Natural killer cell (primary cell): Measurements from ENCODE around the gene GYG2. TPM values are rescaled to one million over a fixed set of nuclear protein-coding genes. Genes with fewer than 3 reads are reported as not detected.
A peak's percentile ranks its signal among the peaks of the same experiment; 100 is the strongest.
"Not testable (repeated sequence)": the region's sequence is repeated elsewhere in the genome, so short reads cannot be mapped to it uniquely, and the experiment has no call there.

Experiments used
- ATAC-seq, 3 donors: fragments of 150-1000 bp in 2 of 3; fragments of 200-7000 bp in 1 of 3; cut with Tn5 transposase; 1 replicate in 1 of 3; 2 replicates in 2 of 3; pipeline ENCODE4 v1.10.0; 2021; ENCODE audit warnings: mild to moderate bottlenecking in 2 of 3, moderate library complexity in 2 of 3
- DNase-seq, 2 donors: peaks; one replicate each; pipeline versions ENCODE4 v3.0.0 to v3.0.0-alpha.2; 2013 to 2021; ENCODE audit warnings: mixed read lengths in 1 of 2
- H3K27ac ChIP-seq: one replicate; pipeline ENCODE4 v1.5.1; 2013; ENCODE audit warnings: mild to moderate bottlenecking, low read length
- H3K27me3 ChIP-seq: one replicate; pipeline ENCODE4 v1.6.1; 2013; ENCODE audit warnings: low read length; ENCODE audit not compliant: control insufficient read depth, insufficient read depth
- H3K36me3 ChIP-seq: one replicate; pipeline ENCODE4 v1.6.1; 2013; ENCODE audit warnings: low read length; ENCODE audit not compliant: control insufficient read depth, insufficient read depth
- H3K4me1 ChIP-seq: one replicate; pipeline ENCODE4 v1.6.1; 2013; ENCODE audit warnings: low read length; ENCODE audit not compliant: control insufficient read depth, insufficient read depth
- H3K4me3 ChIP-seq: one replicate; pipeline ENCODE4 v1.5.1; 2013; ENCODE audit warnings: low read length
- H3K9me3 ChIP-seq: one replicate; pipeline ENCODE4 v1.6.1; 2013; ENCODE audit warnings: low read length; ENCODE audit not compliant: control insufficient read depth, insufficient read depth
- H3K27ac Mint-ChIP-seq, 2 donors: one replicate each; pipeline ENCODE4 v1.8.0; 2022; ENCODE audit warnings: mild to moderate bottlenecking in 2 of 2, mixed read lengths in 2 of 2, moderate library complexity in 1 of 2
- H3K27me3 Mint-ChIP-seq, 2 donors: one replicate each; pipeline ENCODE4 v1.8.0; 2022; ENCODE audit warnings: low read depth in 2 of 2, mixed read lengths in 2 of 2
- H3K36me3 Mint-ChIP-seq: one replicate; pipeline ENCODE4 v1.8.0; 2022; ENCODE audit warnings: mixed read lengths
- H3K4me1 Mint-ChIP-seq, 2 donors: one replicate each; pipeline ENCODE4 v1.8.0; 2022; ENCODE audit warnings: mixed read lengths in 2 of 2
- H3K4me3 Mint-ChIP-seq: one replicate; pipeline ENCODE4 v1.8.0; 2022; ENCODE audit warnings: mild to moderate bottlenecking, moderate library complexity, mixed read lengths
- H3K9me3 Mint-ChIP-seq, 2 donors: one replicate each; pipeline ENCODE4 v1.8.0; 2022; ENCODE audit warnings: mixed read lengths in 2 of 2
- CTCF ChIP-seq: fragments of 200-600 bp; IDR thresholded peaks from one replicate; pipeline ENCODE4 v1.8.0; 2022; ENCODE audit warnings: antibody characterized with exemption
- WGBS: methylation state at CpG from one replicate; pipeline ENCODE4 v1.1.7; 2013; ENCODE audit warnings: missing lambda C conversion rate; ENCODE audit not compliant: insufficient coverage; 5-methylcytosine and 5-hydroxymethylcytosine counted together
- intact Hi-C: fragments of 100-400 bp; cut with micrococcal nuclease; formaldehyde crosslinking; loops from one replicate; pipeline ENCODE4 v1.14.2; 2022
- total RNA-seq, 4 donors: library from RNA; stranded (reverse); fragments of 120-200 nt in 1 of 4; gene quantifications; one replicate each; pipeline versions ENCODE4 v1.2.3 to v1.2.4, GENCODE V29; 2013 to 2022

Gene GYG2
- total RNA-seq = not detected
- total RNA-seq (2013) = not detected

- Histone ChIP-seq H3K9me3 (no peaks in the 10 kb centered on the region), H3K4me1 (peaks cover 4% of the 10 kb centered on the region), H3K36me3 (no peaks in the 10 kb centered on the region), H3K27ac (no peak within 1 kb of the TSS), H3K4me3 (no peak within 1 kb of the TSS), H3K27me3 (peaks cover 3% of the 10 kb centered on the region)
- Mint-ChIP-seq H3K9me3 (no peaks in the 10 kb centered on the region), H3K36me3 (no peaks in the 10 kb centered on the region), H3K27me3 (peaks cover 6 to 24% of the 10 kb centered on the region in 2 donors), H3K27ac (no peak within 1 kb of the TSS), H3K4me1 (no peaks in the 10 kb centered on the region), H3K4me3 (peak within 1 kb of the TSS; percentile 4)
- DNase-seq = no peak
- intact Hi-C loops = no loop called here
- ATAC-seq = peak in 1 of 3 donors; percentile 32
- 25% methylated on average over 53 of the region's 56 CpGs for WGBS
- no peak for TF ChIP-seq CTCF
Measured at GRCh38 chrX:2828344-2828958, at the start of gene GYG2. Gene GYG2 (plus strand): TSS chrX:2828930. CDS start chrX:2830189, 1,259 bp downstream.

- H3K27ac Mint-ChIP-seq, H3K9me3 Mint-ChIP-seq, H3K9me3 ChIP-seq, ATAC-seq, H3K4me3 Mint-ChIP-seq, H3K4me1 Mint-ChIP-seq, H3K36me3 ChIP-seq, H3K4me1 ChIP-seq, H3K36me3 Mint-ChIP-seq, DNase-seq, H3K27me3 ChIP-seq, intact Hi-C loops, H3K4me3 ChIP-seq, H3K27ac ChIP-seq: not testable (repeated sequence)
- 79% methylated on average over 12 of the region's 12 CpGs for WGBS
- peaks cover 9 to 16% of the 10 kb centered on the region in 2 donors for H3K27me3 Mint-ChIP-seq
Measured at GRCh38 chrX:2780472-2781225, 48.1 kb upstream of the GYG2 start.

GRCh38 chrX:2781226-2781571, 47.5 kb upstream of the GYG2 start:
- no peak overlapping the region for H3K4me3 Mint-ChIP-seq
- DNase-seq (no peak), ATAC-seq (no peak)
- no peak overlapping the region for H3K27ac Mint-ChIP-seq
- peaks cover 0 to 7% of the 10 kb centered on the region in 2 donors for H3K4me1 Mint-ChIP-seq
- no peaks in the 10 kb centered on the region for H3K9me3 Mint-ChIP-seq
- H3K27me3 Mint-ChIP-seq = peaks cover 9 to 16% of the 10 kb centered on the region in 2 donors
- H3K9me3 ChIP-seq = no peaks in the 10 kb centered on the region
- H3K27ac ChIP-seq = no peak overlapping the region
- WGBS = 100% methylated on average over 1 of the region's 1 CpG
- H3K36me3 Mint-ChIP-seq = no peaks in the 10 kb centered on the region
- no peak overlapping the region for H3K4me3 ChIP-seq
- no peaks in the 10 kb centered on the region for H3K27me3 ChIP-seq
- intact Hi-C loops = no loop called here
- H3K36me3 ChIP-seq = no peaks in the 10 kb centered on the region
- TF ChIP-seq CTCF = no peak
- no peaks in the 10 kb centered on the region for H3K4me1 ChIP-seq

- no peak overlapping the region for H3K27ac Mint-ChIP-seq
- TF ChIP-seq CTCF = no peak
Measured at GRCh38 chrX:2781698-2782097, 47.0 kb upstream of the GYG2 start.

More at GRCh38 chrX:2781698-2782097, 47.0 kb upstream of the GYG2 start:
- Histone ChIP-seq H3K36me3 (no peaks in the 10 kb centered on the region), H3K27ac (no peak overlapping the region), H3K27me3 (no peaks in the 10 kb centered on the region), H3K9me3 (no peaks in the 10 kb centered on the region), H3K4me3 (no peak overlapping the region), H3K4me1 (no peaks in the 10 kb centered on the region)
- intact Hi-C loops = no loop called here
- Mint-ChIP-seq H3K9me3 (no peaks in the 10 kb centered on the region), H3K4me1 (peaks cover 0 to 7% of the 10 kb centered on the region in 2 donors), H3K36me3 (no peaks in the 10 kb centered on the region), H3K4me3 (no peak overlapping the region), H3K27me3 (peaks cover 9 to 16% of the 10 kb centered on the region in 2 donors)
- DNase-seq (no peak), ATAC-seq (no peak)
- WGBS = 21% methylated on average over 6 of the region's 6 CpGs
